NCI-H146 treated with DMSO at 0.1 percent for 48 hours (cell line): ENCODE measurements around the gene ANKRD10.
A peak's percentile ranks its signal among the peaks of the same experiment; 100 is the strongest.

Experiments
- DNase-seq: peaks from one replicate; lab custom pipeline; 2025; ENCODE audit not compliant: unreplicated experiment; lab: John Stamatoyannopoulos, UW

The ANKRD10 gene

GRCh38 chr13:110944968-110945927 is 30.4 kb upstream of the ANKRD10 start:
- DNase-seq = no peak

- DNase-seq = peak; percentile 12
These were observed 29.5 kb upstream of the ANKRD10 start for GRCh38 chr13:110944121-110944967.

- DNase-seq = no peak
These were observed 27.5 kb upstream of the ANKRD10 start for GRCh38 chr13:110942248-110942981.

DNA sequence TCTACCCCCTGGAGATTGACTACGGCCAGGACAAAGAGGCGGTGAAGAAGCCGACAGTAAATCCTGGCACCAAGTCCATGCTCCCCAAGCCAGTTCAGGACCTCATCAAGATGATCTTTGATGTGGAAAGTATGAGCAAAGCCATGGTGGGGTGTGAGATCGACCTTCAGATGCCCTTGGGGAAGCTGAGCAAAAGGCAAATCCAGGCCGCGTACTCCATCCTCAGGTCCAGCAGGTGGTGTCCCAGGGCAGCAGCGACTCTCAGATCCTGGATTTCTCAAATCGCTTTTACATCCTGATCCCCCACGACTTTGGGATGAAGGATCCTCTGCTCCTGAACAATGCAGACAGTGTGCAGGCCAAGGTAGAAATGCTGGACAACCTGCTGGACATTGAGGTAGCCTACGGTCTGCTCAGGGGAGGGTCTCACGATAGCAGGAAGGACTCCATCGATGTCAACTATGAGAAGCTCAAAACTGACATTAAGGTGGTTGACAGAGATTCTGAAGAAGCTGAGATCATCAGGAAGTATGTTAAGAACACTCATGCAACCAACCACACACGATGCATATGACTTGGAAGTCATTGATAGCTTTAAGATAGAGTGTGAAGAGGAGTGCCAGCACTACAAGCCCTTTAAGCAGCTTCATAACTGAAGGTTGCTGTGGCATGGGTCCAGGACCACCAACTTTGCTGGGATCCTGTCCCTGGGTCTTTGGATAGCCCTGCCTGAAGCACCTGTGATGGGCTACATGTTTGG is 24.0 kb upstream of the ANKRD10 start:
- no peak for DNase-seq

GRCh38 chr13:110937511-110938285 is 22.8 kb upstream of the ANKRD10 start:
- DNase-seq = no peak

DNA sequence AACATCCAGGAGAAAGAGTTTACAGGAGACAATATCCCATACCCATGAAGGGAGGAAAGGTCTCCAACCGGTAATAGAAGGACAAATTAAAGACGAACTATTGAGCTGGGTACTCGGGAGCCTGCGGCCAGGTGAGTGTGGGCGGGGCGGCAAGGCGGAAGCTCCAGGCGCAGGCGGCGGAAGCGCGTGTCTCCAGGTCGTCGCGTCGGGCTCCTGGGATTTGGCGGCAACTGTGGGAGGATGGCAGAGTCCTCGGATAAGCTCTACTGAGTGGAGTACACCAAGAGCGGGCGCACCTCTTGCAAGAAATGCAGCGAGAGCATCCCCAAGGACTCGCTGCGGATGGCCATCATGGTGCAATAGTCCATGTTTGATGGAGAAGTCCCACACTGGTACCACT is 21.6 kb upstream of the ANKRD10 start:
- no peak for DNase-seq

DNA sequence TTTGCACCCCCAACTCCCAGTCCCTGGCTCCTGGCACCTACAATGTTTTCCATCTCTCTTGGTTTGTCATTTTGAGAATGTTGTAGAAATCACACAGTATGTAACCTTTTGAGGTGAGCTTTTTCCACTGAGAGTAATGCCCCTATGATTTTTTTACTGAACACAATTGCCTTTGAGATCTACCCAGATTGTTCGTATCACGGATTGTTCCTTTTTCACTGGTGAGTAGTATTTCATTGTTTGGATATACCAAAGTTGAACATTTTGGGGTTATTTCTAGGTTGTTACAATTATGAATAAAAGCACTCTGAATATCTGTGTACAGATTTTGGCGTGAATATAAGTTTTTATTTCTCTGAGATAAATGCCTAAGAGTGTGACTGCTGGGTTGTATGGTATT is 17.7 kb upstream of the ANKRD10 start:
- DNase-seq = no peak

- no peak for DNase-seq
These were observed 14.4 kb upstream of the ANKRD10 start for GRCh38 chr13:110929104-110929777.

- DNase-seq = no peak
These were observed 10.2 kb upstream of the ANKRD10 start for GRCh38 chr13:110925023-110925612.

DNA sequence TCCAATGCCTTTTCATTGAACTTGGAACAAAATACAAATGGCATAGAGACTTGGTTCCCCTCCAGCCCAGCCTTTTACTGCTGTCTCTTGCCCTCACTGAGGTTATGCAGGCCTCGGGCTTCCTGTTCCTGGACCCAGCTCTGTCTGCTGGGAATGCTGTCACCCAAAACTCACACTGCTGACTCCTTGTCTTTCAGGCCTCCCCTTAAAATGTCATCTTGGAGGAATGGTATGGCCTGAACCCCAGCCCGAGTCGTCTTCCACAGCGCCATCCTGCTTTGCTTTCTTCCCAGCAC is 9.7 kb upstream of the ANKRD10 start:
- DNase-seq = no peak

DNA sequence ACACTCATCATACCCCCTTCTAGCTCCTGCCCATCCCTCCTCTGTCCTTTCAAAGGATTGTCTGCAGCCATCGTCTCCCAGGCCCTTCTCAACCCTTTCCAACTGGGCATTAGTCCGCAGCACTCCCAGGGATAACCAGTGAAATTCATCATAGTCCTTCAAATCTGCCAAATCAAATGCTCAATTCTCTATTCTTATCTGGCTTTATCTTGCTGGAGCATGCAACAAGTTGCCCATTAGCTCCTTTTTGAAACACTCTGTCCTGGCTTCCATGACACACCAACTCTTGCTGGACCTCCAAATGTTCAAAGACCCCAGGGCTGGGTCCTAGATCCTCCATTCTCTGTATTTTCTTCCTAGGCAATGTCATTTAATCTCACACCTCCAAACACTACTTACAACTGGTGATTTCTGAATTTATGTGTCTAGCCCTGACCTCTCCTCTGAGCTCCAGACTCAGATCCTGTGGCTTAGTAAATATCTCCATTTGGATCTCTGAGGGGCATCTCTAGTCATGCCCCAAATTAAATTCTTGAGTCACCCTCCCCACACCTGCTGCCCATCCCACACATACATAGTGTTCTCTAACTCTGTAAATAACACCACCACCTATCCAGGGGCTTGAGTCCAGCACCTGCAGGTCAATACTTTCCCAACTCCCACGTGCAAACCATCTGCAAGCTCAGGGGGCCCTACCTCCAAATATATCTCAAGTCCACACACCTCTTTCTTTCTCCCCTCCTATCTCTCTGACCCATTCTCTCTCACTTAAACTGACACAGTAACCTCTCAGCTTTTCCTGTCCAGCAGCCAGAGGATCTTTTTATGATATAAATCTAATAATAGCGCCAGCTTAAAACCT is 9.1 kb upstream of the ANKRD10 start:
- no peak for DNase-seq

DNA sequence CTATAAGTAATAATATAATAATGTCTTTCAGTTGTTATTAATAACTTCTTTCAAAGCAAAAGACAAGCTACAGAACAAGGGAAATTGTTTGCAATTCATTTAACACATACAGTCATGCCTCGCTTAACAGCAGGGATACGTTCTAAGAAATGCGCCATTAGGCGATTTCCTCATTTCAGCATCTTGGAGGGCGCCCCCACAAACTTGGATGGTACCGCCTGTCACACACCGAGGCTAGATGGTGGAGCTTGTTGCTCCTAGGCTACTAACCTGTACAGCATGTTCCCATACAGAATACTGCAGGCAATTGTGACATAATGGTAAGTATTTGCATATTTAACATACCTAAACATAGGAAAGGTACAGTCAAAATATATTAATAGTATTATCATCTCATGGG is 8.2 kb upstream of the ANKRD10 start:
- DNase-seq = no peak

- DNase-seq = no peak
These were observed 7.6 kb upstream of the ANKRD10 start for GRCh38 chr13:110922506-110922905.

DNA sequence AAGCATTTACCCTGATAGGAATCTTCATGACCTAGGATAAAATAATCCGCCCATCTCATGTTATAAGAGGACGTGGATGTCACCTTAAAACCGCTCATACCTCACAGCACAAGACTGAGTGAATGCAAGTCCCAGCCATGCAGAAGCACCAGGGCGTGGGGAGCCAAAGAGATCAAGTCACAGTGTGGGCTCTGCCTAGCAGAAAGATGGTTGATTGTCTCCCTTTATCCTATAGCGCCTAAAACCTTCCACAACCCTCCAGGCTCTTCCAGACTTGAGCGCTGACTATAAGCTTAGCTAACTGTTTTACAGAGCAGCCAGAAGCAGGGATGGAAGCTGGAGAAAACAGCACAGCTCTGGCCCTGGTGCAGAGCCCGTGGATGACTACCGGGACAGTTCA is 6.8 kb upstream of the ANKRD10 start:
- DNase-seq = no peak

GRCh38 chr13:110921209-110921608 is 6.3 kb upstream of the ANKRD10 start:
- DNase-seq = no peak

GRCh38 chr13:110920038-110920437 is 5.2 kb upstream of the ANKRD10 start:
- no peak for DNase-seq

GRCh38 chr13:110916301-110917142 is 1.7 kb upstream of the ANKRD10 start:
- DNase-seq = no peak
